RWPE2 (cell line): ENCODE measurements around the gene TTLL1.

Experiments
- ATAC-seq: fragments of 200-7000 bp; cut with Tn5 transposase; 3 replicates; pipeline ENCODE4 v1.9.1; 2021; ENCODE audit warnings: low read depth
- DNase-seq: peaks from one replicate; pipeline ENCODE4 v3.0.0-alpha.2; 2020; ENCODE audit warnings: low spot score
- H3K27ac ChIP-seq: fragments of 450-650 bp; 2 replicates; pipeline ENCODE4 v1.5.1; 2017; ENCODE audit warnings: mild to moderate bottlenecking; ENCODE audit not compliant: poor library complexity, severe bottlenecking
- H3K27me3 ChIP-seq: fragments of 250-450 bp; sonication (Bioruptor Pico); 2 replicates; pipeline ENCODE4 v1.5.1; 2021; ENCODE audit warnings: mild to moderate bottlenecking, moderate library complexity; ENCODE audit not compliant: insufficient read depth, poor library complexity, severe bottlenecking
- H3K36me3 ChIP-seq: fragments of 250-450 bp; sonication (Bioruptor Pico); 2 replicates; pipeline ENCODE4 v1.5.1; 2020; ENCODE audit warnings: low read depth, mild to moderate bottlenecking, moderate library complexity
- H3K4me1 ChIP-seq: fragments of 250-450 bp; sonication (Bioruptor Pico); 2 replicates; pipeline ENCODE4 v1.5.1; 2021; ENCODE audit warnings: mild to moderate bottlenecking, moderate library complexity; ENCODE audit not compliant: insufficient read depth, poor library complexity, severe bottlenecking
- H3K4me3 ChIP-seq: fragments of 250-450 bp; sonication (Bioruptor Pico); 2 replicates; pipeline ENCODE4 v1.5.1; 2021; ENCODE audit warnings: mild to moderate bottlenecking, moderate library complexity; ENCODE audit not compliant: severe bottlenecking
- H3K9me3 ChIP-seq: fragments of 250-450 bp; sonication (Bioruptor Pico); 2 replicates; pipeline ENCODE4 v1.5.1; 2021; ENCODE audit warnings: mild to moderate bottlenecking, moderate library complexity; ENCODE audit not compliant: severe bottlenecking
- CTCF ChIP-seq: fragments of 450-650 bp; IDR thresholded peaks from one replicate; pipeline ENCODE4 v1.5.1; 2017; ENCODE audit warnings: mild to moderate bottlenecking, moderate library complexity; ENCODE audit not compliant: poor library complexity, severe bottlenecking

Gene TTLL1

GRCh38 chr22:43042101-43042780 lies 47.0 kb downstream of the TTLL1 start:
- Histone ChIP-seq H3K4me3 (no peak overlapping the region), H3K9me3 (no peaks in the 10 kb centered on the region), H3K4me1 (no peaks in the 10 kb centered on the region), H3K36me3 (no peaks in the 10 kb centered on the region), H3K27ac (no peak overlapping the region), H3K27me3 (no peaks in the 10 kb centered on the region)
- ATAC-seq (peak; percentile 23; the same call in 1 of the 3 replicates), DNase-seq (no peak)
- TF ChIP-seq CTCF = no peak

GRCh38 chr22:43039800-43040199 lies 49.4 kb downstream of the TTLL1 start:
- no peak for DNase-seq
- no peaks in the 10 kb centered on the region for H3K9me3 ChIP-seq

GRCh38 chr22:43038325-43038724 lies 50.9 kb downstream of the TTLL1 start:
- TF ChIP-seq CTCF = no peak
- ATAC-seq = no peak
- no peak for DNase-seq
- Histone ChIP-seq H3K4me1 (no peaks in the 10 kb centered on the region), H3K9me3 (no peaks in the 10 kb centered on the region), H3K4me3 (no peak overlapping the region), H3K27me3 (no peaks in the 10 kb centered on the region), H3K27ac (no peak overlapping the region), H3K36me3 (no peaks in the 10 kb centered on the region)

More at GRCh38 chr22:43039800-43040199, 49.4 kb downstream of the TTLL1 start:
- no peak for ATAC-seq
- no peak overlapping the region for H3K27ac ChIP-seq
- TF ChIP-seq CTCF = no peak
- H3K27me3 ChIP-seq = no peaks in the 10 kb centered on the region
- no peaks in the 10 kb centered on the region for H3K4me1 ChIP-seq
- H3K36me3 ChIP-seq = no peaks in the 10 kb centered on the region
- no peak overlapping the region for H3K4me3 ChIP-seq

GRCh38 chr22:43036282-43036829 lies 52.8 kb downstream of the TTLL1 start:
- TF ChIP-seq CTCF = no peak
- no peaks in the 10 kb centered on the region for H3K36me3 ChIP-seq
- H3K9me3 ChIP-seq = no peaks in the 10 kb centered on the region
- no peak overlapping the region for H3K27ac ChIP-seq
- 0 out of 3 replicates have a peak, but pooled peaks have one; percentile 22 for ATAC-seq
- no peaks in the 10 kb centered on the region for H3K27me3 ChIP-seq
- no peak overlapping the region for H3K4me3 ChIP-seq
- H3K4me1 ChIP-seq = no peaks in the 10 kb centered on the region
- DNase-seq = no peak

GRCh38 chr22:43035250-43035649 lies 53.9 kb downstream of the TTLL1 start:
- Histone ChIP-seq H3K27me3 (no peaks in the 10 kb centered on the region), H3K4me3 (no peak overlapping the region), H3K27ac (no peak overlapping the region), H3K4me1 (no peaks in the 10 kb centered on the region), H3K36me3 (no peaks in the 10 kb centered on the region), H3K9me3 (no peaks in the 10 kb centered on the region)
- no peak for TF ChIP-seq CTCF
- DNase-seq (no peak), ATAC-seq (no peak)
